ENCODE data around the gene TMBIM1. TPM values are rescaled to one million over a fixed set of nuclear protein-coding genes. Genes with fewer than 3 reads are reported as not detected.

The TMBIM1 gene, protein sequence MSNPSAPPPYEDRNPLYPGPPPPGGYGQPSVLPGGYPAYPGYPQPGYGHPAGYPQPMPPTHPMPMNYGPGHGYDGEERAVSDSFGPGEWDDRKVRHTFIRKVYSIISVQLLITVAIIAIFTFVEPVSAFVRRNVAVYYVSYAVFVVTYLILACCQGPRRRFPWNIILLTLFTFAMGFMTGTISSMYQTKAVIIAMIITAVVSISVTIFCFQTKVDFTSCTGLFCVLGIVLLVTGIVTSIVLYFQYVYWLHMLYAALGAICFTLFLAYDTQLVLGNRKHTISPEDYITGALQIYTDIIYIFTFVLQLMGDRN
- 83.7 and 100 TPM in 2 replicates for total RNA-seq (2014; rRNA removed; shearing (Covaris generic))

DNA sequence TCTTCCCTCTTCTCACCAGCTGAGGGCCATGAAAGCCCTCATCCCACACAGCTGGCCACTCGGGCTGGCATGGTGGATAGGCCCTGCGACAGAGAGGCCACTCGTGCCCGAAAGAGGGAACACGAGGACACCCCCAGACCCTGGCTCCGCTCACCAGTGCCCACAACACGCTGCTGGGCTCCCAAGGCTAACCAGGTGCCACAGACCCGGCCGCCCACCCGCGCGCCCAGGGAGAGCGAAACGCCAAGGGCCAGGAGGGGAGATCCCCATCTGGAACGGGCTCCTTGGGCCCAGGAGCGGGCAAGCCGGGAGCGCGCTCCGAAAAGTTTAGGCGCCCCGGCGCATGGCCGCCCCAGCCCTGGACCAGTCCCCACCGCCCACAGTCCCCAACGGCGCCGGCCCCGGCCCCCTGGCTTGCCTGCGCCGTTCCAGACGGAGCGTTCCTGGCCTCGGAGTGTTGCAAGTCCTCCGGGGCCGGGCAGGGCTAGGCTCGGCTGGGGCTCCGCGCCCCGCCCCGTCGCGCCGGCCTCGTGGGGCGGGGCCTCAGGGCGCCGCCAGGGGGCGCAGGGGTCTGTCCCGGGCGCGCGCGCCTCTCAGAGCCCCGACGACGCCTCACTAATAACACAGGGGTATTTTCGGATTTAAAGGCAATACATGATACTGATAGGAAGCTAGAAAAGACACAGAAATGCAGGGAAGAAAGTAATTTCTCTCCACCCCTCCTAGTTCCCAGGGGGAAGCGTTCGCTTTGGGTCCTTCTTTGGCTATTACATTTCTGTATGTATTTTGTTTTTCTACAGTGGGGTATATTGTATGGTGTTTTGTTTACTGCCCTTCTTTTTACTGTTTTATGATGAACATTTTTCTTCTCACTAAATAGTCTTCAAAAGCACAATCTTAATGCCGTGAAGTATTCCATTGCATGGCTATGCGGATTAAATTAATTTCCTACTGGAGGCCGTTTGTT, at the start of gene TMBIM1:
TMBIM1 (minus strand) TSS at position 456 of the 967 bp plus-strand sequence. CDS start 10,362 bp downstream, outside the sequence.
- in situ Hi-C loops (cut with HindIII; ENCODE audit: low sequenced_read_pairs), result no loop called here
- DNase-seq (ENCODE audit: low spot score), result peak; percentile 41

GRCh38 chr2:218341381-218341780, 49.1 kb upstream of the TMBIM1 start:
- in situ Hi-C loops (cut with HindIII; ENCODE audit: low sequenced_read_pairs), result no loop called here

GRCh38 chr2:218340656-218341055, 48.4 kb upstream of the TMBIM1 start:
- DNase-seq (ENCODE audit: low spot score), result no peak
- in situ Hi-C loops (cut with HindIII; ENCODE audit: low sequenced_read_pairs), result no loop called here

More at GRCh38 chr2:218341381-218341780, 49.1 kb upstream of the TMBIM1 start:
- DNase-seq (ENCODE audit: low spot score), result no peak

GRCh38 chr2:218334531-218334930, 42.2 kb upstream of the TMBIM1 start:
- in situ Hi-C loops (cut with HindIII; ENCODE audit: low sequenced_read_pairs), result no loop called here

DNA sequence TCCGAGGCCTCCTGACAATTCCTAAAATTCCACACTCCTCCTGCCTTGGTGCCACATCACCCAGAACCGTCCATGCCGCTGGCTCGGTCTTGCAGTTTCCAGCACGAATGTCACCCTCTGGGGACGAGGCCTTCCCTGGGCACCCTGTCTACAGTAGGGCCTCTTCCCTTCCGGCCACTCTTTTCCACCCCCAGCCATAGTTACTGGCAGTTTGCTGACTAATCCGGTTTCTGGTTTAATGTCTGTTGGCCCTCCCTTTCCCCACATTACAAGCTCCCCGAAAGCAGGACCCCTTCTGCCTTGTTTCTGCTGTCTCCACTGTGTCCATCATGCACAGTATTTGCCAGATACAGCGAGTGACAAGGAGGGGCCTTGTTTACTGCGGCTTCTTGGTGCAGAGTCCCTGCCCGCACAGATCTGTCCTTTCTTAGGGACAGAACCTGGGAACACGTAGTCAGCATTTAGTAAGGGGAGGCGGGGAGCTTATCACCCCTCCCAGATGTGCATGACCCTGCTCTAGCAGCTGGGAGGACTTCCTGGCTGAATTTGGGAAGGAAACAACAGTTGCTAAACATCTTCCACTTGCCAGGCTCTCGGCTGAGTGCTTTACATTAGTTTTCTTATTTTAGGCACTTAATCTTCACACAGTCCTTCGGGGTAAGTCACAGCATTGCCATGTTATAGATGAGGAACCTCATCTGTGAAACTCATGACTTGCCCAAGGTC, 40.8 kb upstream of the TMBIM1 start:
- no peak for DNase-seq (ENCODE audit: low spot score)
- in situ Hi-C loops (cut with HindIII; ENCODE audit: low sequenced_read_pairs), result no loop called here

More at GRCh38 chr2:218334531-218334930, 42.2 kb upstream of the TMBIM1 start:
- no peak for DNase-seq (ENCODE audit: low spot score)

GRCh38 chr2:218332288-218332687, 40.0 kb upstream of the TMBIM1 start:
- in situ Hi-C loops (cut with HindIII; ENCODE audit: low sequenced_read_pairs), result no loop called here
- no peak for DNase-seq (ENCODE audit: low spot score)

GRCh38 chr2:218331745-218332144, 39.4 kb upstream of the TMBIM1 start:
- in situ Hi-C loops (cut with HindIII; ENCODE audit: low sequenced_read_pairs), result no loop called here
- no peak for DNase-seq (ENCODE audit: low spot score)

DNA sequence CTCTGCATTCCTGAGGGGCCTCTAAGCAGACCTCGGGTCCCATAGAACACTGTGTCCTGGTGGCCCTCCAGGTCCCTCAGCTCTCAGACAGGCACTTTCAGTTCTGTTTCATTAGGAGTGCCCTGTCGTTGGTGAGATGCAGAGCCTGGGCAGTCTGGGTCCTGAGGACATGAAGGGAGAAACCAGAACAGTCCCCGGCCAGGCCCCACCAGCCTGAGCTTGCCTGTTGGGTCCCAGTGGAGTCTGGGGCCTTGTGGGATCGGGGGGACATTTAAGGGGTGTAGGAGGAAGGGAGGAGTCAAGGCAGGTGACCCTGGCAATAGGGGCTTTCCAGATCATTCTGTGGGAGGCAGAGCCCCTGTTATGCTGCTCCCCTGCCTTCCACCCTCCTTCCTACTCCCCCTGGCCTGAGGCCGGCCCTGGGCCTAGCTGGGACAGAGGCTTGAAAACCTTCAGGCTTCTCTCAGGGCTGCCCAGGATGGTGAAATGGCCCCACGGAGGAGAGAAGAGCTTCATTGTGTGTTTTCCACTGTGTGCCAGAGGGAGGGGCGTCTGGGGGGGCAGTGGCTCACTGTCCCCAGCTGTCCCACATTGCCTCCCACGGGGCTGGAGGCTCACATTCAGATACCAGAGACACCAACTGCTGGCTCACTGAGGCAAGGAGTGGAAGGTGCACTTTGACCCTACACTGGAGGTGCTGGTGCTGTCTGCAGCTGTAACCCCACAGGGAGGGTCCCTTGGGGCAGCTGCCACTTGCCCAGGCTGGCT, 37.7 kb upstream of the TMBIM1 start:
- in situ Hi-C loops (cut with HindIII; ENCODE audit: low sequenced_read_pairs), result no loop called here

DNA sequence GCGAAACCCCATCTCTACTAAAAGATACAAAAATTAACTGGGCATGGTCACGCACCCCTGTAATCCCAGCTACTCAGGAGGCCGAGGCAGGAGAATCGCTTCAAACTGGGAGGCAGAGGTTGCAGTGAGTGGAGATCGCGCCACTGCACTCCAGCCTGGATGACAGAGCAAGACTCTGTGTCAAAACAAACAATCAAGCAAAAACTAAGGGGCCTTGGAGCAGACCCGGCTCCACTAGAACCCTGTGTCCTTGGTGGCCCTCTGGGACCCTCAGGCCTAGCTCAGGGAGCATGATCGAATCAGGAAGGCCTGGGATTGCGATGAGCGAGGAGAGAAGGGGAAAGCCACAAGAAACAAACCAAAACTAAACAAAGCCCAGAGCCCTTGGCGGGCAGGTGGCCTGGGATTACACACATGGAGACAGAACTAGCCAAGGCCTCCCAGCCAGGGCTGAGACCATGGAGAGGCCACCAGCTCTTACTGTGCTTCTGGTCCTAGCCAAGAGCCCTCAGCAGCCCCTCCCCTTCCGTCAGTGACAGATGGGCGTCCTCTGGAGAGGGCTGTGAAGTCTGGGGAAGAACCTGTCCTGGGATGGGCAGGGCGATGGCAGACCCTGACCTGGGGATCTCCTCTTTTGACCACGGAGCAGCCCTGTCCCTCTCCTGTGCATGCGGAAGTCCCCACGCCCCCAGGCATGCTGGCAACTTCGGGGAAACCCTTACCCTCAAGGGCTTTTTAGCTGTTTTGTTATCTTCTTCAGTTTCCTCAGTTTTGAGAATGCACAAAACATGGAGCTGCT, 36.9 kb upstream of the TMBIM1 start:
- peak; percentile 44 for DNase-seq (ENCODE audit: low spot score)
- in situ Hi-C loops (cut with HindIII; ENCODE audit: low sequenced_read_pairs), result no loop called here

More for the DNA sequence above, 37.7 kb upstream of the TMBIM1 start:
- no peak for DNase-seq (ENCODE audit: low spot score)

DNA sequence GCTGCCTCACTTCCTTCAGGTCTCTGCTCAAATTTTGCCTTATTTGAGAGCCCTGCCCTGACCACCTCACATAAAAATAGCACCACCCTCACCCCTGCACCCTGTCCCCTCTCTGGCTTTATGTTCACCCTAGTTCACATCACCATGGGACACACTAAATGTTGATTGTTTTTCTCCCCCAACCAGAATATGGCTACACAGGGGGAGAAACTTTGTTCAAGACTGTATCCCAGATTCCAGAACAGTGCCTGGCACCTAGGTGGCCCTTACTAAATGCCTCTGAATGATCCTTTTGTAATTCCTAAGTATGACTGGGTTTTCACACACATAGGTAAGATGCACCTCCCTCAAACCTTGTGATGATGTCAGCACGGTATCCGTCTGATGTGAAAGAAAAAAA, 36.0 kb upstream of the TMBIM1 start:
- no peak for DNase-seq (ENCODE audit: low spot score)
- in situ Hi-C loops (cut with HindIII; ENCODE audit: low sequenced_read_pairs), result no loop called here

- in situ Hi-C loops (cut with HindIII; ENCODE audit: low sequenced_read_pairs), result no loop called here
- no peak for DNase-seq (ENCODE audit: low spot score)
These were observed 35.3 kb upstream of the TMBIM1 start for GRCh38 chr2:218327451-218328210.

DNA sequence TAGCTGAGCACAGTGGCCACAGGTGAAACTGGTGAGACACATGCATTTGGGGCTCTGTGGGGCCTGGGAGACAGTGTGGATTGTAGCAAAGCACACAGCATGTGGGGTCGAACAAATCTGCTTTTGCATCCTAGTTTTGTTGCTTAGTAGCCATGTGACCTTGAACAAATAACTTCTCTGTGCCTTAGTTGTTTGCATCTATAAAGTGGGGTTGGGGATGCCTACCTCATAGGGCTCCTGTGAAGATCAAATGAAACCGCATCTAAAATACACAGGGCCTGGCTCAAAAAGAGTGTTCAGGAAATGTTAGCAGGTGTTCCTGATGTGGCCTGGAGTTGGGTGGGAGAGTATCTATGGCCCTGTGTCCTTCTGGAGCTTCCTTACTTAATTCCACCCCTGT, 34.0 kb upstream of the TMBIM1 start:
- DNase-seq (ENCODE audit: low spot score), result no peak
- in situ Hi-C loops (cut with HindIII; ENCODE audit: low sequenced_read_pairs), result no loop called here

DNA sequence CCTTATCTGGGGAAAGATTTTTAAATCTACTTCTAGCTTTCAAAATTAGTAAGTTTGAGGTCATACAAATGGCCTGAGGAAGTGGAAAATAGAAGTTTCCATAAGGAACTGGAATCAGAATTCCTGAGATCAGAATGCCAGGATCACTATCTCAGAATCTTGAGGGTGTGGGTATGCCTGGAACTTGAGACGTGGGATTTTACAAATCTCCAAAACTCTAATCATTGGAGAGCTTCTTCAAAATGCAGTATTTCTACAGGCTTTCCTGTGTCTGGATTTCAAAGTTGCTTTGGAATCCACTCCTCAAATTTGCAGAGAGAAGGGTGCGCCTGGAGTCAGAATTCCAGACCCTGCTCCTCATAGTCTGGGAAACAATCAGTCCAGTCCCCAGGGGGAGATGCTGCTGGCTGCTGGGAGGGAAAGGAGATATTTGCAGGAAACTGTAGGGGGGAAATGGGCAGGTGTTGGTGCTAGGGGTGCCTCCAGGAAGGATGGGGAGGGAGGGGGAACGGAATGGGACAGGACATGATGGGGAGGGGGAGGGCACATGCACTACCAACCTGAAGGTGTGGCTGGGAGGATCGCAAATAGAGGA, 33.4 kb upstream of the TMBIM1 start:
- DNase-seq (ENCODE audit: low spot score), result no peak
- in situ Hi-C loops (cut with HindIII; ENCODE audit: low sequenced_read_pairs), result no loop called here

GRCh38 chr2:218323526-218324472, 31.5 kb upstream of the TMBIM1 start:
- peak; percentile 54 for DNase-seq (ENCODE audit: low spot score)
- in situ Hi-C loops (cut with HindIII; ENCODE audit: low sequenced_read_pairs), result no loop called here

DNA sequence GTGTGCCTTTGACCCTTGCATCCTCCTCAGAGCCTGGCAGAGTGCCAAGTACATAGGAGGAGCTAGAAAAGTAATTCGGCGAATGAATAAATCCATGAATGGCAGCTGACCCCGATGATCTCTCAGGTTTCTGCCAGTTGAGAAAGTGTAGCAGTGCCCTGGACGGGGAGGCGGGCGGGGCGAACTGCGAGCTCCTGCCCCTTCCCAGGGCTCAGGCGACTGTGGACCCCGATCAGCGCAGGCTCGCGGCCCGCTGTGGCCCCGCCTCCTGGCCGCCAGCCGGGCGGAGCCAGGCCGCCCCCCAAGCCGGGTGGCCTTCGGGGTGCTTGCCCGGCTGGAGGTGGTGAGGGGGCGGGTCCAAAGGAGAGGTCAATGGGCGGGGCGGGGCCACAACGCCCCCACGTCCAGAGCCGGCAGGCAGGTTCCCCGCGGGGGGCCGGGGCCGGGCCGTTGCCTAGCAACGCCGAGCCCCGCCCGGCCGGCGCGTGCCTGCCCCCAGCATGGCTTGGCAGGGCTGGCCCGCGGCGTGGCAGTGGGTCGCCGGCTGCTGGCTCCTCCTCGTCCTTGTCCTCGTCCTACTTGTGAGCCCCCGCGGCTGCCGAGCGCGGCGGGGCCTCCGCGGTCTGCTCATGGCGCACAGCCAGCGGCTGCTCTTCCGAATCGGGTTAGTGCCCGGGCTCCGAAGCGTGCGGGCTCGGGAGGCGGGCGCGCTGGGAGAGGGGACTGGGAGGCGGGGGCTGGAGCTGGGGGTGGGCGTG, 30.6 kb upstream of the TMBIM1 start:
- DNase-seq (ENCODE audit: low spot score), result peak; percentile 73
- in situ Hi-C loops (cut with HindIII; ENCODE audit: low sequenced_read_pairs), result no loop called here
